GM12878 (cell line): Measurements from ENCODE around the gene ZSWIM7. TPM values are rescaled to one million over a fixed set of nuclear protein-coding genes. Genes with fewer than 3 reads are reported as not detected.

Experiments used
- ATAC-seq: fragments of 200-7000 bp; cut with Tn5 transposase; 3 replicates; pipeline ENCODE4 v1.9.1; 2020; ENCODE audit warnings: mild to moderate bottlenecking, moderate library complexity
- BruUV-seq: library from RNA; stranded (reverse); fragments of 400-500 nt; replicated peaks from 2 replicates; lab custom pipeline; 2021; lab: Mats Ljungman, UMichigan
- CTCF ChIA-PET: fragments of 300-600 bp; sonication (Branson Sonifier 250); formaldehyde crosslinking; extraction: SDS; loops from one replicate; lab custom pipeline; 2021; ENCODE audit warnings: inconsistent platforms; lab: Yijun Ruan, JAX
- POLR2A ChIA-PET: fragments of 350-600 bp; formaldehyde crosslinking; extraction: SDS; loops from one replicate; lab custom pipeline; 2021; ENCODE audit warnings: inconsistent platforms; lab: Charles Lee
- RAD21 ChIA-PET: fragments of 300-600 bp; sonication (Branson Sonifier 250); formaldehyde crosslinking; loops from one replicate; lab custom pipeline; 2023; ENCODE audit warnings: antibody characterized with exemption; ENCODE audit not compliant: unreplicated experiment; lab: Charles Lee
- SMC1A ChIA-PET: fragments of 300-600 bp; sonication (Branson Sonifier 250); formaldehyde crosslinking; loops from one replicate; lab custom pipeline; 2023; ENCODE audit not compliant: unreplicated experiment, uncharacterized antibody; lab: Charles Lee
- DNase-seq: peaks from one replicate; pipeline ENCODE4 v3.0.0-alpha.2; 2011; ENCODE audit warnings: low read depth, low spot score
- FAIRE-seq: peaks from 3 replicates; lab custom pipeline; 2011; peaks lifted over from hg19 to GRCh38; lab: Jason Lieb, UNC
- H2AFZ ChIP-seq: 2 replicates; pipeline ENCODE4 v1.6.0; 2011; ENCODE audit warnings: low read depth, low read length, control low read depth; ENCODE audit not compliant: control insufficient read depth
- H3K27ac ChIP-seq: 2 replicates; pipeline ENCODE4 v1.5.1; 2011; ENCODE audit warnings: control low read depth; ENCODE audit not compliant: control insufficient read depth, insufficient read depth
- H3K27me3 ChIP-seq, 2 experiments: replicated peaks in 1 of 2; 2 replicates each; pipeline versions ENCODE4 v1.6.0 to v1.6.1; 2011; ENCODE audit warnings: low read length in 1 of 2; ENCODE audit not compliant: control insufficient read depth in 2 of 2, insufficient read depth in 2 of 2
- H3K36me3 ChIP-seq, 2 experiments: 2 replicates each; pipeline ENCODE4 v1.5.1; 2011; ENCODE audit warnings: low read length in 1 of 2; ENCODE audit not compliant: control insufficient read depth in 2 of 2, insufficient read depth in 2 of 2
- H3K4me1 ChIP-seq: 2 replicates; pipeline ENCODE4 v1.6.1; 2011; ENCODE audit warnings: mild to moderate bottlenecking, low read length, moderate library complexity, mixed read lengths; ENCODE audit not compliant: control insufficient read depth, insufficient read depth
- H3K4me2 ChIP-seq: 2 replicates; pipeline ENCODE4 v1.6.0; 2011; ENCODE audit warnings: control low read depth; ENCODE audit not compliant: control insufficient read depth, insufficient read depth
- H3K4me3 ChIP-seq: fragments of 200-600 bp; sonication (generic); 2 replicates; pipeline ENCODE4 v1.5.1; 2016
- H3K79me2 ChIP-seq: 2 replicates; pipeline ENCODE4 v1.6.0; 2011; ENCODE audit warnings: low read length; ENCODE audit not compliant: control insufficient read depth, insufficient read depth
- H3K9ac ChIP-seq: 2 replicates; pipeline ENCODE4 v1.8.0; 2011; ENCODE audit warnings: low read length, control low read depth, mixed read lengths; ENCODE audit not compliant: control insufficient read depth, insufficient read depth
- H3K9me3 ChIP-seq: replicated peaks from 3 replicates; pipeline ENCODE4 v1.5.1; 2011; ENCODE audit warnings: mild to moderate bottlenecking, low read length; ENCODE audit not compliant: control insufficient read depth, insufficient read depth
- H4K20me1 ChIP-seq: 2 replicates; pipeline ENCODE4 v1.6.0; 2011; ENCODE audit not compliant: control insufficient read depth, insufficient read depth
- YBX1 ChIP-seq: fragments of 450-650 bp; IDR thresholded peaks from 2 replicates; pipeline ENCODE4 v1.6.1; 2016; ENCODE audit warnings: antibody characterized with exemption
- WGBS: methylation state at CpG from one replicate; pipeline ENCODE4 v1.1.6; 2016; ENCODE audit warnings: low lambda C conversion rate; ENCODE audit not compliant: insufficient replicate concordance, insufficient coverage; ENCODE audit errors: missing lambda C conversion rate; 5-methylcytosine and 5-hydroxymethylcytosine counted together
- in situ Hi-C: fragments of 300-500 bp; cut with MboI; formaldehyde crosslinking; loops from 9 replicates; pipeline ENCODE4 v1.14.3; 2018; ENCODE audit warnings: mixed read lengths
- intact Hi-C: fragments of 100-400 bp; cut with micrococcal nuclease; formaldehyde crosslinking; loops from one replicate; pipeline ENCODE4 v1.14.2; 2022; ENCODE audit not compliant: unreplicated experiment
- polyA plus RNA-seq, 11 experiments: library from polyadenylated mRNA; depleted of rRNA in 4 of 11; unstranded in 6 of 11; stranded (reverse) in 5 of 11; fragments of >200 nt; fragmentation: Nextera tagmentation in 4 of 11; fragmentation: Illumina TruSeq in 1 of 11; extraction: Ambion mirVana in 4 of 11; extraction: Trizol in 1 of 11; gene quantifications; 1 replicate in 1 of 11; 2 replicates in 10 of 11; pipeline versions ENCODE4 v1.2.1 to v1.2.3, GENCODE V29; 2011 to 2016; ENCODE audit warnings: inconsistent platforms in 2 of 11, missing spikeins in 2 of 11, low read depth in 1 of 11
- total RNA-seq, 4 experiments: library from RNA; depleted of rRNA in 3 of 4; stranded (reverse); fragments of >200 nt in 3 of 4; fragmentation: Illumina TruSeq in 1 of 4; extraction: Trizol in 1 of 4; gene quantifications; 2 replicates each; pipeline versions ENCODE4 v1.2.1 to v1.2.3, GENCODE V29; 2013 to 2021
- TF ChIP-seq, protein P1 (sequence below): fragments of 450-650 bp; formaldehyde crosslinking; IDR thresholded peaks from 2 replicates; pipeline ENCODE4 v1.4.0; 2020; ENCODE audit warnings: mild to moderate bottlenecking, moderate library complexity

Gene ZSWIM7
- total and polyA plus RNA-seq, 10 of the 15 experiments (the other 5 are each of a cell fraction or from before 2014, with no cell fraction given): 7.0 to 26.6 (median 9.9) TPM

DNA sequence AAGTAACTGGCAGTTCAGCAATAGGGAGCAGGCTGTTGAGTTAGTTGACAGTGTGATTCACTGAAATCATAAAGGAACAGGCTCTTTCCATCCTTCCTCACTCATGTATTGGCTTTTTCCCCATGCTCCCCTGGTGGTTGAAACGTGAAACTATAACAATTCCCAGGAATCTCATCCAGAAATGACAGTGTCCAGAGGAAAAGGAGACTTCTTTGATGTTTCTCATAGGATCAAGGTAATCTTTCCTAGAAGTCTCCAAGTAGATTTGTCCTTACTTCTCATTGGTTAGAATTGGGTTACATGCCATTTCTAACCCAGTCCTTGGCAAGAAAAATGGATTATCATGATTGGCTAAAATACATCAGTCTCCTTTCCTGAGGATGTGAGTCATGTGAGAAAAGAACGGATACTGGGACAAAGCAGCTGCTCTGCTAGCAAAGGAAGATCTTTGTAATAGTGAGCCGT is 14.5 kb upstream of the ZSWIM7 start:
- ChIA-PET CTCF (interaction anchor here (0.6 to 1.1 kb wide), 2 partner anchors 17 to 133 kb away, joined by 3 to 5 read pairs; no protein-coding TSS in a partner anchor), SMC1A (interaction anchor here (0.7 kb wide), 1 partner anchor 15 kb away, joined by 3 read pairs; no protein-coding TSS in a partner anchor)
- DNase-seq (no peak), FAIRE-seq (no peak), ATAC-seq (no peak)
- H3K9me3 ChIP-seq: no peaks in the 10 kb centered on the region
- H4K20me1 ChIP-seq: no peaks in the 10 kb centered on the region
- H3K27me3 ChIP-seq: no peaks in the 10 kb centered on the region
- 76% methylated on average over 3 of the region's 3 CpGs for WGBS
- peaks cover 0 to 3% of the 10 kb centered on the region in 2 experiments; a peak in 2 of 4 replicates for H3K36me3 ChIP-seq
- in situ Hi-C loops: no loop called here
- no peak overlapping the region for H3K9ac ChIP-seq
- H3K4me2 ChIP-seq: no peak overlapping the region
- no peaks in the 10 kb centered on the region for H3K79me2 ChIP-seq
- no peaks in the 10 kb centered on the region for H3K4me1 ChIP-seq
- H3K4me3 ChIP-seq: no peak overlapping the region
- no peak overlapping the region for H2AFZ ChIP-seq
- TF ChIP-seq, protein P1, sequence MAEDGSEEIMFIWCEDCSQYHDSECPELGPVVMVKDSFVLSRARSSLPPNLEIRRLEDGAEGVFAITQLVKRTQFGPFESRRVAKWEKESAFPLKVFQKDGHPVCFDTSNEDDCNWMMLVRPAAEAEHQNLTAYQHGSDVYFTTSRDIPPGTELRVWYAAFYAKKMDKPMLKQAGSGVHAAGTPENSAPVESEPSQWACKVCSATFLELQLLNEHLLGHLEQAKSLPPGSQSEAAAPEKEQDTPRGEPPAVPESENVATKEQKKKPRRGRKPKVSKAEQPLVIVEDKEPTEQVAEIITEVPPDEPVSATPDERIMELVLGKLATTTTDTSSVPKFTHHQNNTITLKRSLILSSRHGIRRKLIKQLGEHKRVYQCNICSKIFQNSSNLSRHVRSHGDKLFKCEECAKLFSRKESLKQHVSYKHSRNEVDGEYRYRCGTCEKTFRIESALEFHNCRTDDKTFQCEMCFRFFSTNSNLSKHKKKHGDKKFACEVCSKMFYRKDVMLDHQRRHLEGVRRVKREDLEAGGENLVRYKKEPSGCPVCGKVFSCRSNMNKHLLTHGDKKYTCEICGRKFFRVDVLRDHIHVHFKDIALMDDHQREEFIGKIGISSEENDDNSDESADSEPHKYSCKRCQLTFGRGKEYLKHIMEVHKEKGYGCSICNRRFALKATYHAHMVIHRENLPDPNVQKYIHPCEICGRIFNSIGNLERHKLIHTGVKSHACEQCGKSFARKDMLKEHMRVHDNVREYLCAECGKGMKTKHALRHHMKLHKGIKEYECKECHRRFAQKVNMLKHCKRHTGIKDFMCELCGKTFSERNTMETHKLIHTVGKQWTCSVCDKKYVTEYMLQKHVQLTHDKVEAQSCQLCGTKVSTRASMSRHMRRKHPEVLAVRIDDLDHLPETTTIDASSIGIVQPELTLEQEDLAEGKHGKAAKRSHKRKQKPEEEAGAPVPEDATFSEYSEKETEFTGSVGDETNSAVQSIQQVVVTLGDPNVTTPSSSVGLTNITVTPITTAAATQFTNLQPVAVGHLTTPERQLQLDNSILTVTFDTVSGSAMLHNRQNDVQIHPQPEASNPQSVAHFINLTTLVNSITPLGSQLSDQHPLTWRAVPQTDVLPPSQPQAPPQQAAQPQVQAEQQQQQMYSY (CRISPR knock-in tag): no peak
- no peak for TF ChIP-seq YBX1
- TF ChIP-seq, all 136 proteins: peak for 0
- POLR2A ChIA-PET: no interaction called here
- intact Hi-C loops: no loop called here
- H3K27ac ChIP-seq: no peak overlapping the region
- BruUV-seq: TSS peak; percentile 12
- RAD21 ChIA-PET: interaction anchor here (1.1 to 1.2 kb wide), 2 partner anchors 10 to 504 kb away, joined by 3 read pairs; no protein-coding TSS in a partner anchor
